GM12873 (cell line): ENCODE measurements around the gene ACTN1.

ENCODE experiments used
- TF ChIP-seq, protein P1 (sequence below): IDR thresholded peaks from 2 replicates; pipeline ENCODE4 v1.5.1; 2012; ENCODE audit warnings: low read depth, mild to moderate bottlenecking, moderate library complexity, low read length, control low read depth; ENCODE audit not compliant: insufficient read depth; ENCODE audit errors: missing control alignments

ACTN1 gene

DNA sequence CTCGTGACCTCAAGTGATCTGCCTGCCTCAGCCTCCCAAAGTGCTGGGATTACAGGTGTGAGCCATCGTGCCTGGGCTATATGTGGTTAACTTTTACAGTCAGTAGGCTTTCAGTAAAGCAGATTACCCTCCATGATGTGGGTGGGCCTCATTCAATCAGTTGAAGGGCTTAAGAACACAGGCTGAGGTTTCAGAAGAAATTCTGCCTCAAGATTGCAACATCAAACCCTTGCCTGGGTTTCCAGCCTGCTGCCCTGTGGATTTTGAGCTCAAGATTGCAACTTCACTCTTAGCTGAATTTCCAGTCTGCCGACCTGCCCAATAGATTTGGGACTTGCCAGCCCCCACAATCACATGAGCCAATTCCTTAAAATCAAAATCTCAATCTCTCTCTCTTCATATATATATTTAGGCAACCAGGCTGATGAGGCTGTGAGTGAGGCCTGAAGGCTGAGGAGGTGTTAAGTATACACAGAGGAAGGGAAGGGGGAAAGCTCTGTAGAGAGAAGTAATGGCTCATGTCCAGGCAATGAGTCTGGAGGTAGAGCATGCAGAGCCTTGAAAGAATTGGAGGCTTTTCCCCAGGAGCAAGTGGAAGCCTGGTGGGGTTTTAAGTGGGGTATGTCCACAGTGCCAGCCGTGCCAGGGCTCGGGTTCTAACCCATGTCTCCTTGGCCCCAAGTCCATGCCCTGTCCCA is 33.3 kb upstream of the ACTN1 start:
- TF ChIP-seq, protein P1, sequence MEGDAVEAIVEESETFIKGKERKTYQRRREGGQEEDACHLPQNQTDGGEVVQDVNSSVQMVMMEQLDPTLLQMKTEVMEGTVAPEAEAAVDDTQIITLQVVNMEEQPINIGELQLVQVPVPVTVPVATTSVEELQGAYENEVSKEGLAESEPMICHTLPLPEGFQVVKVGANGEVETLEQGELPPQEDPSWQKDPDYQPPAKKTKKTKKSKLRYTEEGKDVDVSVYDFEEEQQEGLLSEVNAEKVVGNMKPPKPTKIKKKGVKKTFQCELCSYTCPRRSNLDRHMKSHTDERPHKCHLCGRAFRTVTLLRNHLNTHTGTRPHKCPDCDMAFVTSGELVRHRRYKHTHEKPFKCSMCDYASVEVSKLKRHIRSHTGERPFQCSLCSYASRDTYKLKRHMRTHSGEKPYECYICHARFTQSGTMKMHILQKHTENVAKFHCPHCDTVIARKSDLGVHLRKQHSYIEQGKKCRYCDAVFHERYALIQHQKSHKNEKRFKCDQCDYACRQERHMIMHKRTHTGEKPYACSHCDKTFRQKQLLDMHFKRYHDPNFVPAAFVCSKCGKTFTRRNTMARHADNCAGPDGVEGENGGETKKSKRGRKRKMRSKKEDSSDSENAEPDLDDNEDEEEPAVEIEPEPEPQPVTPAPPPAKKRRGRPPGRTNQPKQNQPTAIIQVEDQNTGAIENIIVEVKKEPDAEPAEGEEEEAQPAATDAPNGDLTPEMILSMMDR: no peak

DNA sequence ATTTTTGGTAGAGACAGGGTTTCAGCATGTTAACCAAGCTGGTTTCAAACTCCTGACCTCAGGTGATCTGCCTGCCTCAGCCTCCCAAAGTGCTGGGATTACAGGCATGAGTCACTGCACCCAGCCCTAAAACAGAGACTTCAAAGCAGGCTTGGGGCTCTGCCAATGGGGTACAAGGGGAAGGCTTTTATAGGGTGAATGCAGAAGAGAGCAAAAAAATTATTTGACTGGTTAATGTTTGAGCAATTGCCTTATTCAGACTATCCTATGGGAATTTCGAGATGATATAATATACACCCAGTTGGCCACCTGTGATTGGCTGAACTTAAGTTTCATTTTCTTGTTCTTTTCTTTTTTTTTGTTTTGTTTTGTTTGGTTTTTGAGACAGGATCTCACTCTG is 31.5 kb upstream of the ACTN1 start:
- TF ChIP-seq, protein P1: no peak

DNA sequence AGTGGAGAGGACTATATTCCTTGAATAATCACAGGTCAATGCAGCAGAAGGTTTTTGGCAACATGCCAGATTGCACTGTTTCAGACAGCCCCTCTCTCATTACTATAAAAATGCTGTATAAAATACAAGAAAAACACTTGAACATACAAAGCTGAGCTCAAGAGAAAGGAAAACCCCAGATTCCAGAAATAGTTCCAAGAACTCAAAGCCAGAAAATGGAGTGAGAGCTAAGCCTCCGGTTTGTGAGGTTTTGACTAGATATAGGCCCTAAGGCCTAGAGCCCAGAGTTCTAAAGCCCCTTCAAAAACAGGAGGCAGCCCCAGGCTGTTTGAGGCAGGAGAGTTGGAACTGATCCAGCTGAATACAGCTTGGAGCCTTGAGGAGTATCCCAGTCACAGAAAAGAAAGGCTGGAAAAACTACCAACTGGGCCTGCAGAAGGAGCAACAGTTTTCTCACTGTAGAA is 29.4 kb upstream of the ACTN1 start:
- TF ChIP-seq, protein P1: no peak

DNA sequence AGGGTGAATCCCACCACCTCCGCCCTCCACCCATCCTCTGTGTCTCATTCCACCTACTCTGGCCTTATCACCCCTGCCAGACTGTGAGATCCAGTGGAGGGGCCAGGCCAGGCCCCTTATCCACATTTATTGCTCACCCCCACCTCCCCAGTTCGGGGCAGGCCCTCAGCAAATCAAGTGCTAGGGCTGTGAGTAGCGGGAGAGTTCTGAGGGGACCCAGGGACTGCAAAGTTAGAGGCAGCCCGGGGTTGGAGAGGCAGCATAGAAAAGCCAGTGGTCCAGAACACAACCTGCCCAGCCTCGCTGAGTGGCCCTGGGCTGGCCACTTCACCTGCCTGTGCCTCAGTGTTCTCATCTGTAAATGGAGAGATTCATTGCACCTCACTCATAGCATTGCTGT is 27.2 kb upstream of the ACTN1 start:
- TF ChIP-seq, protein P1: no peak

DNA sequence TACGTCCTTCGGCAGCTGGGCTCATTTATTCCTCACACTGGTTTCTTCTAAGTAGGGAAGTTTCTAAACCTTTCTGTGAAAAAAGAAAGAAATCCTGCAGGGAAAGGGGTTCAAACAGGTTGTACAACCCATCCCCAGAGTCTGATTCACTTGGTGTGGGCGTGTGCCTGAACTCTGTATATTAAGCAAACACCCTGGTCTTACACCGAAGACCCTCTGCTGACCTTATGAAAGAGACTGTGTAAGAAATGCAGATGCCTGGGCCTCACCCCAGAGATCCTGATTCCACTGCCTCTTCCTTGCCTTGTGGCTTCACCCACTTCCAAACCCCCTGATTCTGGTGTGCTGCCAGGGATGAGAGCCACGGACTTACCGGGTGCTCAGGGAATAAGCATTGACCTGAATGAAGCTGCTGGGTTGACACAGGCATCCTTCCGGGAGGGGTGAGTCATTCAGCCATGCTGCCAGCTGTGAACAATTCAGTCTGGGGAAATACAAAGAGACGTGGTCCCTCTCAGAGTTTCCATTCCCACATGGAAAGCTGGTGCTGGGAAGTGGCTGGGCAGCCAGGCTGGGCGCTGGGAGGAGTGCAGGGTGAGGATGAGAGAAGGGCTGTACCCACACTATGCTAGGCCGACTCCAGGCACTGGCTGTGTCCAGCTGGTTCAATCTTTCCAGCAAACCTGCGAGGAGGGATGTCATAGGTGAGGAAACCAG is 26.5 kb upstream of the ACTN1 start:
- TF ChIP-seq, protein P1: no peak

DNA sequence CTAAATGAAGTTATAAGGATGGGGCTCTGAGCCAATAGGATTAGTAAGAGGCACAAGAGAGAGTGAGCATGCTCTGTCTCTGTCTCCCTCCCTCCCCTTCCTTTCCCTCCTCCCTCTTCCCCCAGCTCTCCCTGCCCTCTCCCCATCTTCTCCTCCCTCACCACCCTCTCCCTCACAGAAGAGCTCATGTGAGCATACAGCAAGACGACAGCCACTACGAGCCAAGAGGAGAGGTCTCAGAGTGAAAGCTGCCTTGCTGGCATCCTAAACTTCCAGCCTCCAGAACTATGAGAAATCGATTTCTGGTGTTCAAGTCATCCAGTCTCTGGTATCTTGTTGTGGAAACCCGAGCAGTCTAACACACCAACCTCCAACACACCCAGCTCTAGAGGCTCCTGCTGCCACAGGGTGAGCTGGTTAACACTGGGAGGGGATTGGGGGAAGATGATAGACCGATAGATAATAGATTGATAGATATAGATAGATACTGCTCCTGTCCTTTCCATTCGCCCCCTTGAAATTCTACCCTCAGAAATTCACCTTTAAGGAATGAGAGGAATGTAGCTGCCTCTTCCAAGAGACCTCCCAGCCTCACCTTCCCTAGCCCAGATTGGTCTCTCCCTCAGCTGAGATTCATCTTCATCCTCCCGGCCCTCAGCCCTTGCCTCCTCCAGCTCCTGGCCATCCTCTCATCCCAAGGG is 25.8 kb upstream of the ACTN1 start:
- TF ChIP-seq, protein P1: no peak

DNA sequence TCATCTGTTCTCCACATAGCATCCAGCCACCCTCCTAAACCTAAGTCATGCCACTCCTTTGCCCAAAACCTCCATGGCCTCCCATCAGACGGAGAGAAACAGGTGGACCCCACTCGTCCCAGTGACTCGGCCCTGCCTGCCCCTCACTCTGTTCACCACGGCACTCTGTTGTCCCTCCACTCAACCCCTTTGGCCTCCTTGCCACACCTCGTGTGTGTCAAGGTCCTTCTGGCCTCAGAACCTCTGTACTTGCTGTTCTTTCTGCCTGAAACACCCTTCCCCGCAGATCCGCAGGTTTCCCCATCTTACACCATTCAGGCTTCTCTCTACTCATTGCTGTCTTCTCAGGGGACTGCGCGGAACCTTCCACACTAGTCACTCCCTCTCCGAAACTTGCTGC is 24.5 kb upstream of the ACTN1 start:
- TF ChIP-seq, protein P1: no peak
